Activated T-cell treated with anti-CD3 and anti-CD28 coated beads for 24 hours (primary cell): ENCODE measurements around the gene KLHL28.

ENCODE experiments used
- DNase-seq: peaks from one replicate; pipeline ENCODE4 v3.0.0-alpha.2; 2020; ENCODE audit warnings: low read depth

Gene KLHL28

DNA sequence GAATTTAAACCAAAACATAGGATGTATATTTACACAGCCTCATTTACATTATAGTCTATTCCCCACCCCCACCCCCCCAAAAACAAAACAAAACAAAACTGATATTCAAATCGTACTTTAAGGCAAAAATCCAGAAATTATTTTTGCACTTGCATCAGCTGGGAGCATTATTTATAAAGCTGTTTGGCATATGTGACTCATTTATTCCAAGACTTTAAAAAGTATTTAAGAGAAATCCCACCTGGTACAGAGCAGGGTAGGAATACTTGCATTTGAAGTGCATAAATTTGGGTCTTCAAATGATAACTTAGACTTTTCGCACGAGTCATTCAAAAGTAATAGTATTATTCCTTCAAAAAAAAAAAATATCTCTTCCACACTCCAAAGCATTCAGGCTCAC lies 1.1 kb downstream of the KLHL28 start:
- no peak for DNase-seq

- no peak for DNase-seq
These were observed 1.6 kb downstream of the KLHL28 start for GRCh38 chr14:44960146-44960545.

DNA sequence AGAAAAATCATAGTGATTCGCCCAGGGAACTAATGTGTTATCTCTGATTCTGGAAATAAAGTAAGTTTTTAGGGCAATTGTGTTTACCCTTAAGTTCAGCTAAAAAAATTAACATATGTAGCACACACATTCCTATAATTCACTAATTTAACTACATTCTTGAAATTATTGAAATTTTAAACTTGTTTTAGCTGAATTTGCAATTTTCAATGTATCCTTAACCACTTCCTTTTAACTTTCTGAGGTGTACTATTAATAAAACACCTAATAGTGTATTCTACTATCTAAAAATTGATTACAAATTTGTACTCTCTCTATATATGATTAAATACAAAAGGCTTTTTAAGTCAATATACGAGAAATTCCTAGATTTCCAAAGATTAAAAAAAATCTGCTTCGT lies 2.2 kb downstream of the KLHL28 start:
- no peak for DNase-seq

DNA sequence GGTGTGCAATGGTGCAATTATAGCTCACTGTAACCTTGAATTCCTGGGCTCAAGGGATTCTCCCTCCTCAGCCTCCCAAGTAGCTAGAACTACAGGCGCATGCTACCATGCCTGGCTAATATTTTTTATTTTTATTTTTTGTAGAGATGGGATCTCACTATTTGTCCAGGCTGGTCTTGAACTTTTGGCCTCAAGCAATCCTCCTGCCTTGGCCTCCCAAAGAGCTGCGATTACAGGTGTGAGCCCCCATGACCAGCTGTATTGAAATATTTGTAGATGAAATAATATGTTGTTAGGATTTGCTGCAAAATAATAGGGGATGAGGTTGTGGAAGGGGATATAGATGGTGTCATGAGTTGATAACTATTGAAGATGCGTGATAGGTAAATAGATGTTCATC lies 4.9 kb downstream of the KLHL28 start:
- DNase-seq = no peak

GRCh38 chr14:44955528-44955927 lies 6.2 kb downstream of the KLHL28 start:
- no peak for DNase-seq

- DNase-seq = no peak
These were observed 7.0 kb downstream of the KLHL28 start for GRCh38 chr14:44954750-44955149.

- DNase-seq = no peak
These were observed 9.2 kb downstream of the KLHL28 start for GRCh38 chr14:44952391-44953110.

GRCh38 chr14:44951051-44951450 lies 10.7 kb downstream of the KLHL28 start:
- no peak for DNase-seq

GRCh38 chr14:44945264-44945663 lies 16.5 kb downstream of the KLHL28 start:
- no peak for DNase-seq

GRCh38 chr14:44944107-44944506 lies 17.6 kb downstream of the KLHL28 start:
- no peak for DNase-seq

- no peak for DNase-seq
These were observed 19.3 kb downstream of the KLHL28 start for GRCh38 chr14:44942436-44942835.

DNA sequence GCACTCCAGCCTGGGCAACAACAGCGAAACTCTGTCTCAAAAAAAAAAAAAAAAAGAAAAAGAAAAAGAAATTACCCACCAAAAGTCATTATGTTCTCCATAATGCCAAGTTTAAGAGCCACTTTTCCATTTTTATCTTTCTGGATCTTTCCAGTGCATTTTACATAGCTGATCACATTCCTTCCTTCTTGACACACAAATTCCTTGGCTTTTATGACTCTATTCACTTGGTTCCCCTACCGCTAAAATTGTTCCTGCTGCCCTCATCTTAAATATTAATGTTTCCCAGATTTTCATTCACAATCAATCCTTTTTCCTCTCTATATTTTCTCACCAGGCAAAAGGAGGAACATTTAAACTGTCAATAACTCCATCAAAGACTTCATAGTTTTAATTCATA lies 20.2 kb downstream of the KLHL28 start:
- DNase-seq = no peak

DNA sequence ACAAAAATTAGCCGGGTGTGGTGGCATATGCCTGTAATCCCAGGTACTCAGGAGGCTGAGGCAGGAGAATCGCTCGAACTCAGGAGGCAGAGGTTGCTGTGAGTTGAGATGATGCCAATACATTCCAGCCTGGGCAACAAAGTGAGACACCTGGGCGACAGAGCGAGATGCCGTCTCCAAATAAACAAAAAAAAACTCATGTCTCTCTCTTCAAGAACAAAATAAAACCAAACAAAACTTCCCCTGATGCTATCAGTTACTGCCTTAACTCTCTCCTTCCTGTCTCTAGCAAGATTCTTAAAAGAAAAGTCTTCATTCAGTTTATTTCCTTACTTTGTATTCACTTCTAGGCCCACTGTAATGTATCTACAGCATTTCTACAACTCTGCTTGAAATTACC lies 20.8 kb downstream of the KLHL28 start:
- no peak for DNase-seq

DNA sequence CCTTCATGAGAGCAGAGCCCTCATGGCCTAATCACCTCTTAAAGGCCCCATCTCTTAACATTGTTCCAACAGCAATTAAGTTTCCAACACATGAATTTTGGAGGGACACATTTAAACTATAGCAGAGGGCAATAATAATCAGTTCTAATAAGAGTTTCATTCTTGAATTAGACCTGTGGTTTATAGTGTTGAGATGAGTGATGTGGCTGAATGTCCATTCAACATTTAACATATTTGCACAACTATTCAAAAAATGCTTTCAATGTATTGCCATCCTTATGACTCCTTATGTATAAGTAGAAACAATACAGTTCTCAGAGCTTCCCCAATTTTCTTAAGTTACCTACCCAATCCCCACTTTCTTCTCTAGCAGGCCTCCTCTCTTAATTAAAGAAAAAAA lies 21.5 kb downstream of the KLHL28 start:
- DNase-seq = no peak

DNA sequence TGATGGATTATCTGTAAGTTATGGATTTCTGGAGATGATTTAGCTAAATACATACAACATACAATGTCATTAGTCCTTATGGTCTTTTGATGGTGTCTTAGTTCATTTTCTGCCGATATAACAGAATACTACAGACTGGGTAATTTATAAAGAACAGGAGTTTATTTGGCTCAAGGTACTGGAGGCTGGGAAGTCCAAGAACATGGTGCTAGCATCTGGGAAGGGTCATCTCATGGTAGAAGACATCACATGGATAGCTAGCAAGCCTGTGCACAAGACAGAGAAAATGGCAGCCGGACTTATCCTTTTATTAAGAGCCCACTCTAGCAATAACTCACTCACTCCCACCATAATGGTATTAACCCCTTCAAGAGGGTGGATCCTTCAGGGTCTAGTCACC lies 24.2 kb downstream of the KLHL28 start:
- DNase-seq = no peak

DNA sequence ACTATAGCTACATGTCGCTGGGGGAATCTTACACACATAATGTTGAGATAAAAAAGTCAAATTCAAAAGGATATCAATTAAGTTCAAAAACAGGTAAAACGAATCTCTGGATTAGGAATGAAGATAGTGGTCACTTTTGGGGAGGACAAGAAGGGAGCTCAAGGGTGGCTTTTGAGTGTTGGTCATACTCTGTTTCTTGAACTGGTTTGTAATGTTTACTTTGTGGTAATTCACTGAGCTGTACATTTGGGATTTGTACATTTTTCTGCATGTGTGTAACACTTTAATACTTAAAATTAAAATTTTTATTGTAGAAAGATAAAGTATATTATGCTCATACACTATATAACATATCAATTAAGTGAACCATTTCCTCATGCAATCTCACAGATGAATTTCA lies 26.6 kb downstream of the KLHL28 start:
- no peak for DNase-seq

DNA sequence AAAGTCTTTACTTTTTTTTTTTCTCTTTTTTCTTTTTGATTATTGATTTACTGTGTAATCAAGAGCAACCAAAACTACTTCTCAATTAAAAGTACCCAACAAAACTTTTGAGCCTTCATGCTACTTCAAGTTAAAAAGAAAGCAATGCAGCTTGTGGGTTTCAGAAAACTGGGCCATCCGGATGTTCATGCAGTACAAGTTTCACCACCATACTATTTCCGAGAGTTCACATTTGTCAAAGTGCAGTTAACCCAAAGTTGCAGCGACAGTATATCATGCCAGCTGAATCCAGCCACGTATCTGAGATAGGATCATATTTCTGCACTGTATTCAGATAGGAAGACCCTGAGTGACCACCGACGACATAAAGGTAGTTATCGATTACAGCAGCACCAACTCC lies 33.0 kb downstream of the KLHL28 start:
- DNase-seq = no peak

DNA sequence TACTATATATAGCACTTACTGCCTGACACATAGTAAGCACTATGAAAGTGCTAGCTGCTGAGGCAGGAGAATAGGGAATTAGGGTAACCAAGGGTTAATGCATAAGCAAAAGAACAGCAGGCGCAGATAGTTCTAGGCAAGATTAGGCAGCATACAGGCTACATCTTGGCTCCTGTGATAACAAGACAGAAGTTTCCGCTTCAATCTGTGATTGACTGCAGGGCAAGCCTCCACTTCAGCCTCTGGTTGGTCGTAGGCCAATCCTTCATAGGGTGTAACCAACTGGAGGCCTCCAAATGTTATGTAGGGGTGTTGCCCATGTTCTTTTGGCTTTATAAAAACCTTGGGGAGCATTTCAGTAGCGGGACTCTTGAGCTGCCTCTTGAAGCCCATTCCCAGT lies 46.9 kb downstream of the KLHL28 start:
- no peak for DNase-seq

GRCh38 chr14:44912041-44912869 lies 49.5 kb downstream of the KLHL28 start:
- no peak for DNase-seq

GRCh38 chr14:44910821-44911220 lies 50.9 kb downstream of the KLHL28 start:
- DNase-seq = no peak

- no peak for DNase-seq
These were observed 60.1 kb downstream of the KLHL28 start for GRCh38 chr14:44901696-44902095.

DNA sequence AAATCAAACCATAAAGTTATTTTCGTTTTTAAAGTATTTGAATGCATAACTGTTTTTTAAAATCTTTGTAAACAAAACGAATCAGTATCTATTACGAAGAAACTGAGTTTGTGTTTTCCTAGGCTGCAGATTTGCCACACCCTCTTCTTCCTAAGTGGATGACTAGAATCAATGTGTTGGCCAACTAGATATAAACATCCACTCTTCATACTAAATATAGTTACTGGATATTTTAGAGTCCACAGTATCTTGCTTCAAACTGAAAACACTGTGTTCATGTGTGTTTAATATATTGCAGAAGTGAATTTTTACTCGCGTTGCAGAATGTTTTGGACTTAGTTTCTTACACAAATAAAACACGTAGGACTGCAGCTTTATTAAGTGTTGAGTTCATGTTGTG lies 63.2 kb downstream of the KLHL28 start:
- no peak for DNase-seq

GRCh38 chr14:44897845-44898151 lies 63.9 kb downstream of the KLHL28 start:
- DNase-seq = no peak
